GM12801 (cell line): ENCODE results near the gene NR6A1.

ENCODE experiments used
- TF ChIP-seq, protein P1 (sequence below): IDR thresholded peaks from one replicate; pipeline ENCODE4 v1.5.1; 2011; ENCODE audit warnings: control low read depth; ENCODE audit not compliant: insufficient read length; ENCODE audit errors: extremely low read depth

The NR6A1 gene

DNA sequence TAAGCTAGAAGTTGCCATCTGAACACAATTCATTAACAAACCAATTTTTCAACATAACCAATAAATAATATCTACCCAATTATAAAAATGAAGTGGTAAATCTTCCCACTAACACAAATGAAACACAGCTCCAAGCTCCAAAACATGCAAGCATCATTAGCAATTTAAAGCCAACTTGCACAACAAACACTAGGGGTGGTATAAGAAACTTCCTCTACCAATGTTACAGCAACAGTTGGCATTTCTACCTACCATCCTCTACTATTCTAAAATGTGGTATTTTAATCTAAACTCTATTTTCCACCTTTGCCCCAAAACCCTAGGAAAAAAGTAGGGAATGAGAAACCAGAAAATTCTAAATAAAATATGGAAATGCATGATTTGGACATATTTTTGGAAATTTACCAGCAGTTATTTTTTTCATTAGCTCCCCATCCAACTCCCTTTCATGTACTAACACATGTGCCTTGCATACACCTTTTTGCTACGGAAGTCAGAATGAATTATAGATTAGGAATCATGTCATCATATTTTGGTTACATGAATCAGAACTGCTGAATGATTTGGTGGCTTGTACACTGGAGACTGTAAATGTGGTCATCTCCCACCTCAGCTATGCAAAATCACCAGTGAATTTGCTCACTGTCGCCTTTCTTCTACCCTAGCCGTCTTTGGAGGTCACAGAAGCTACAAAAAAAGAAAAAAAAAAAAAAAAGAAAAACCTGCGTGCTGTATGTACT, 4.1 kb downstream of the NR6A1 start:
- TF ChIP-seq, protein P1, sequence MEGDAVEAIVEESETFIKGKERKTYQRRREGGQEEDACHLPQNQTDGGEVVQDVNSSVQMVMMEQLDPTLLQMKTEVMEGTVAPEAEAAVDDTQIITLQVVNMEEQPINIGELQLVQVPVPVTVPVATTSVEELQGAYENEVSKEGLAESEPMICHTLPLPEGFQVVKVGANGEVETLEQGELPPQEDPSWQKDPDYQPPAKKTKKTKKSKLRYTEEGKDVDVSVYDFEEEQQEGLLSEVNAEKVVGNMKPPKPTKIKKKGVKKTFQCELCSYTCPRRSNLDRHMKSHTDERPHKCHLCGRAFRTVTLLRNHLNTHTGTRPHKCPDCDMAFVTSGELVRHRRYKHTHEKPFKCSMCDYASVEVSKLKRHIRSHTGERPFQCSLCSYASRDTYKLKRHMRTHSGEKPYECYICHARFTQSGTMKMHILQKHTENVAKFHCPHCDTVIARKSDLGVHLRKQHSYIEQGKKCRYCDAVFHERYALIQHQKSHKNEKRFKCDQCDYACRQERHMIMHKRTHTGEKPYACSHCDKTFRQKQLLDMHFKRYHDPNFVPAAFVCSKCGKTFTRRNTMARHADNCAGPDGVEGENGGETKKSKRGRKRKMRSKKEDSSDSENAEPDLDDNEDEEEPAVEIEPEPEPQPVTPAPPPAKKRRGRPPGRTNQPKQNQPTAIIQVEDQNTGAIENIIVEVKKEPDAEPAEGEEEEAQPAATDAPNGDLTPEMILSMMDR: no peak

DNA sequence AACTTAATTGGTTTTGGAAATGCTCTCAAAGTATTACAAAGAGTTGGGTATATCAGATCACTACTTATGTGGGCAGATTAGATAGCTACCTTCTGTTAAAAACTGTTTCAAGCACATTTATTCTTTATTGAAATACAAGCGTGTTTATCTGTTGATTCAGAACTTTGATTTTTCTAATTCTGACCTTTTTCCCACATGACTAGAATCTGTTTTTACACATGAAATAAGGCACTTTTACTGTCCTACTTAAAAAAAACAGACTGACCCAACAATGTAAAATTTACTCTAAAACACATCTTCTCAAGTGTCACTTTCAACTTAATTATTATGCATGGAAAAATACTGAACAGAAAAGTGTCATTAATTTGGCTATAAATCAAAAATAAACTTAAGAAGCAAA, 4.8 kb downstream of the NR6A1 start:
- TF ChIP-seq, protein P1: no peak

DNA sequence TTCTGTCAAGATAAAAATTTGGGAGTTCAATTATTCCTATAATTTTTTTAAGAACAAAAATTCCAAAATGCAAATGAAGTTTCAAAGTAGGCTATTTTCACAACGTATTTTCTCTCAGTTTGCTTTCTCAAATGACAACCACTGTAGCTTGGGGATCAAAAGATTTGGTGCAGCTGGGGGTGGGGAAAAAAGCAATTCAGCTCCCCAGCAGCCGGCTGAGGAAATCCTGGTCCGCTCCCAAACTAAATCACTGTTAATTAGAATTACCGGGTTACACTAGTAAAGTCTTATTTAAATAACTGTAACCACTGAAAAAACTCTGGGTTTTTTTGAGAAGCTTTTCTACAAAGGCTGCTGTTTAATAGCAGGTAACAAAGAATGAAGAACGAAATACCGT, 5.7 kb downstream of the NR6A1 start:
- TF ChIP-seq, protein P1: no peak

DNA sequence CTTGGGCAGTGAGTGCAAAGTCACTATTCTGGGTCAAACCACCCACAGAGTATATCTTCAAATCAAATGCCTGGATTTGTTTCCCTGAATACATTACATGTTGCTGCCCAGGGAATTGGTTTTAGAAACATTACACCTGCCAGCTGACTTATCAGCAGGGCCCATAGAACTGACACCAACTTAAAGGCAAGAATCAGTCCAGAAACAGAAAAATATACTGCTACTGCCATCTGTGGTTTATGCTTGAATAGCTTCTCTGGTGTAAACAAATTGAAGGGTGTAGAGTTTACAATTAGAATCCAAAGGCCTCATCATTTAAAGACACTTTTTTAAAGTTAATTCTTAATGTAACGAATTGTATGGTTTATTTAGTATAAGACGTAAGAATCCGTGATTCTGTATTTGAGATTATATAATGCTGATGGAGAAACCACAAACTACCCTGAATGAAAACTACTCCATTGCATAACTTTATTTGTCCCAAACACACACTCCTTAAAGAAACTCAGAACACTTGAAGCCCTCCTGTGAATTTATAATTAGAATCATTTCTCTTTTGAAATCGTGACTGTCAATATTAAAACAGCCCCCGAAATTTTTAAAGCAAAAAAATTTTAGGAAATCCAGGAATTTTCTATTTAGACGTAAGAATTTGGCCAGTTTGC, 6.2 kb downstream of the NR6A1 start:
- TF ChIP-seq, protein P1: no peak

DNA sequence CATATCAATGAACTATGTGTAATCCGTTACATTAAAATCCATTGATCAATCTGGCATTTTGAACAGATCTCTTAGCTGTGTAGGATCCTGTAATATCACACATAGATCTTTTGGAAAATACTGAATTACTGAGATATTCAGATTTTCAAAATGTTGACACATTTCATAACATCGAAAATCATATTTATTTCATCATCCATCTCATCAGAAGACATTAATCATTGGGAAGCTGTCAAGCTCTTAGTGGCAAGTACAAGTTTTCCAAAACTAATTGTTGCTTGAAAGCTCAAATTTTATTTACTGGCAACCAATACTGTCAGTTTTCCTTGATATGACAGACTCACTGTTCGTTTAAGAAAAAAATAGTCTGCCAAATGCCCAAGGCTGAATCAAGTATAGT, 8.5 kb downstream of the NR6A1 start:
- TF ChIP-seq, protein P1: no peak

DNA sequence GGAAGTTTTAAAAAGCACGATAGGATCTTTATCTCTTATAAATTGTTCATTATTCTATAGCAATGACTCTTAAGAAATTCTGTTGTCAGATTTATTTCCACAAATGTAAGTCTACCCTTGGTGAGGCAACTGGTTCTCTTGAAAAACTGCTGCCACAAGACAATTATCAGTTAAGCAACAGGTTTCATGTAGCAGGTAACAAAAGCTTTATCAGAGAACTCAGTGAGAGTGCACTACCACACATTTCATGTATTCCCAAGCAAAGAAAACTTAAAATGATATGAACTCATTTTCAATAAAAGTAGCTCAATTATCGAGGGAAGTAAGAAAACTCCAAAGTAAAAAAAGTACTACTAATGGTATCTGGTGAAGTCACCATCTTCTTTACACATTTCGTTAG, 9.4 kb downstream of the NR6A1 start:
- TF ChIP-seq, protein P1: no peak

DNA sequence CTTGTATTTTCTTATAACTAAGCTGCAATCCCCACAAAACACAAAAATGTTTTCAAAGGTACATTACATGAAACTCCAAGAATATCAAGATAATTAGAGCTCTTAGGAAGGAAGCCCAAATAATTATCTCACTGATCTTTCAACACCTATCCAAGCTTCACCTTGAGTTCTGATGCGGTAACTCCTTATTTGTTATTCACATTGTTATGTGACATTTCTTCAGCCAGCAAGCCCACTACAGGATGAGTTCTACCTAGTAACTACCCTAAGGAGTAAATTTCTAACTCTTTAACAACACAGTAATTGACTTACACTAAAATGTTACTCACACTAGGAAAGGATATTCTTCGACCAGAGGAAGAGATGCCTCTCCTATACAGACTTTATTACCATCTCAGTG, 9.9 kb downstream of the NR6A1 start:
- TF ChIP-seq, protein P1: no peak
